Hippocampal formation (tissue), 2 donors: Measurements from ENCODE around the gene TRIM10.
"Not testable (repeated sequence)": the region's sequence is repeated elsewhere in the genome, so short reads cannot be mapped to it uniquely, and the experiment has no call there.

Experiments
- DNase-seq, 2 donors: peaks; one replicate each; lab custom pipeline; 2025; lab: John Stamatoyannopoulos, UW

TRIM10 gene

DNA sequence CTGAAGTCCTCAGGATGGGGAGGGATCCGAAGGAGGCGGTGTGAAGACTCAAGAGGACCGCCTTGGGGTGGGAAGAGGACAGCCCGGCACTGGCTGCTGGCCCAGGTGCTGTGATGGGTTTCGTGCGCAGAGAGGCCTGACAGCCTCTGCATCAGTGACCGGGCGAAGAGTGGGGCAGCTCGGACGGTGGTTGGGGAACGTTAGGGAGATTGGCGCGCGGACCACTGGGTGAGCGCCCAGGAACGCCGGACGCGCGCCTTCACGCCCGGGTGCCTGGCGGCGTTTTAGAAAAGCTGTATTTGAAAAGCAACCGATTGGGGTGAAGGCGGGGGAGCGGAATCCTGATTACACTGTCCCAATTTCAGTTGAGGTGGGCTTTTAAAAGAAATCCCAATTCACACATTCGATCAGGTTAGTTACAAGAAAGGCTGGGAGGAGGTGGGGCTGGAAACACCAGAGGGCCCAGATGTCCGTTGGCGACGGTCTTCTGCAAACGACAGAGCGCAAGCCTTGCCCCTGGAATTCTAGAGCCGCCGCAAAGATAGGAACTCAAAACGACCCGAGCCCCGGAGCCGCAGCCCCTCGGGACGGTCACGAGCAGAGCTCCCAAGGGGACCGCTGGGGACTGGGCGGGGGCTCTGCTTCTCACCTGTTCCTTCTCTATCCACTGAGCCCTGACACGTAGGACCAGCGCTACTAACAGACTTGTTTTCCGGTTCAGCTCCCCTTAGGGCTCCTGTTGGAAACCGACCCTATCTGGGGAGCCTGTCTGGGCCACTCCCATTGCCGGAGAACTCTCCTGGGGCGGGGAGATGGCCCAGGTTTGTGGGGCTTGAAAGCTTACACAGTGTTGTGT lies 33.5 kb downstream of the TRIM10 start:
- no peak for DNase-seq

DNA sequence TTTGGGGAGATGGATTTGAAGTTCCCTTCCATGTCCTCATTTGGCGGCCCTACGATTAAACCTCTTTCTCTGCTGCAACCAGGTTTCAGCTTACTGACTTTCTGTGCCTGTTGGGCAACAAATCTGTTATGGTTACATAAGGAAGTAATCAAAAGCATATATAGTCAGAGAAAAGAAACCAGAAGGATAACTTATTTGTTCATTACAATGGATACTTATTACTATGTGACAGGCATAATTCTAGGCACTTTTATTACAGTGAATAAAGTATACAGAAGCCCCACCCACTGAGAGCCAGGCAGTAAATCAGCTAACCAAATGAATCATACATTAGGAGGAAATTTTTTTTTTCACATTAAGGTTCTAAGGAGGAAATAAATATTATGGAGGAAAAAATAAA lies 38.5 kb downstream of the TRIM10 start:
- DNase-seq: no peak

DNA sequence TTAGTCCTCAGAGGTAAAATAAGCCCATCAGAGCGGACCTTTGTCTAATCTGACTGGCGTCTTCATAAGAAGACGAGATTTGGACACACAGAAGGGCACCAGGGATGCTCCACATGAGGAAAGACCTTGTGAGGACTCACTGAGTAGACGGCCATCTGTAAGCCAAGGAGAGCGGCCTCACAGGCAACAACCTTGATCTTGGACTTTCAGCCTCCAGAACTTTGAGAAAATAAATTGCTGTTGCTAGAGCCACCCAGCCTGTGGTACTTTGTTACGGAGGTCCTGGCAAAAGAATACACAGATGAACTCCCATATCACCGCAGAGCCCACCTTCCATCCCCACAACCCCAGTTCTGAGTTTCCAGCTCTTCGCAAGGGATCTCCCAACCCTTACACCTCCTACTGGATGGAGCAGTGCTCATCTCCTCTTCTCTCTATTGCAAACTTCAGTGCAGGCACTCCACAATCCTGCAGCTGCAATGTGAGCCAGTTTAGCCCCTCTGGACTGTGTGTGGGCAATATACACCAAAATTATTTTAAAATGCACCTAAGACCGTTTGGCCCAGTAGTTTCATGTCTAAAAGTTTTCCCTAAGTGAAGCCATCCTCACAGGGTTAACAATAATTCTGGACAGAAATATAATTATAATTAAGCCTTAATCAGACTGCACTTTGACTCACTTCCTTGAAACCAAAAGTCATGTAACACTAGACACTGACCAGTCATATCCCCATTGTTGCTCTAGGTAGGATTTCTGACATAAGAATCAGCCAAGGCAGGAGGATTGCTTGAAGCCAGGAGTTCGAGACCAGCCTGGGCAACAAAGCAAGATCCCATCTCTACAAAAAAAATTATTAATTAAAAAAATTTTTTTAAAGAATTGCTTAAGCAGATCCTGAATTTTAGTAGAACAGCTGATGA lies 39.3 kb downstream of the TRIM10 start:
- DNase-seq: no peak

DNA sequence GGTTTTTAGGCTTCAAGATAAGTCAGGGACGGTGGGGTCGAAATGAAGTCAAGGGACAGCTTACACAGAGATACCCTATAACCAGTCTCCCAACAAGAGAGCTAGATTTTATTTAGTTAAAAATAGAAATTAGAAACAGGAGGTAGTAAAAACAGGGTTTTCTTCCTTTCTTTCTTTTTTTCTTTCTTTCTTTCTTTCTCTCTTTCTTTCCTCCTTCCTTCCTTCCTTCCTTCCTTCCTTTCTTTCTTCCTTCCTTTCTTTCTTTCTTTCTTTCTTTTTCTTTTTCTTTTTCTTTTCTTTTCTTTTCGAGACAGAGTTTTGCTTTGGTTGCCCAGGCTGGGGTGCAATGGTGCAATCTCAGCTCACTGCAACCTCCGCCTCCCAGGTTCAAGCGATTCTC lies 42.3 kb downstream of the TRIM10 start:
- DNase-seq: not testable (repeated sequence)

DNA sequence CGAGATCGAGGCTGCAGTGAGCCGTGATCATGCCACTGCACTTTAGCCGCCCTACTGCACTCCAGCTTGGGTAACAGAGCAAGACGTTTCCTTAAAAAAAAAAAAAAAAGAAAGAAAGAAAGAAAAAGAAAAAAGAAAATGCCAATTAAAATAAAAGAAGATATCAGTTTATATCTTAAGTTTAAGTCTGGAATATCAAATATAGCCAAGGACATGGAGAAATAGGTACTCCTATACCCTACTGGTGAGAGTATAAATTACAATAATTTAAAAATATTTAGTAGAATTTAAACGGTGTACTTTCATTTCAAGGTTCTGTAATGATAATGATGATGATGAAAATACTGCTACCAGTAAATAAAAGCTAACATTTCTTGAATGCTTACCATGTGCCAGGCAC lies 44.3 kb downstream of the TRIM10 start:
- DNase-seq: no peak

DNA sequence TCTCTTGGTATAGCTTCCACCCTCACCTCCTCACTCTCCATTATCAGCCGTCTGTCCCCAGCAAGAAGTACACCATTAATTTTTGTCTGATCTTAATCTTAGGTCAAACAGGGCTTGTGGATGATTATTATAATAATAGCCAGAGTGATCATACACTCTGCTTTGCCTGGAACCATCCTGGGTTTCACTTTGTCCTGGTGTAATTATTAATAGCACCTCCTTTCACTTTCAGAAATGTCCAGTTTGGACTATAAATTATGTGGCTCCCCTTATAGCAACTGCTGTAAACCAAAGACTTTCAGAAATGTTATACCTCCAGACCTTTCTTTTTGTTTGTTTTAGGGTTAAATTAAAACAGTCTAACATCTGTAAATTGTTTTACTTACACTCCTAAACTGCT lies 47.2 kb downstream of the TRIM10 start:
- DNase-seq: no peak

DNA sequence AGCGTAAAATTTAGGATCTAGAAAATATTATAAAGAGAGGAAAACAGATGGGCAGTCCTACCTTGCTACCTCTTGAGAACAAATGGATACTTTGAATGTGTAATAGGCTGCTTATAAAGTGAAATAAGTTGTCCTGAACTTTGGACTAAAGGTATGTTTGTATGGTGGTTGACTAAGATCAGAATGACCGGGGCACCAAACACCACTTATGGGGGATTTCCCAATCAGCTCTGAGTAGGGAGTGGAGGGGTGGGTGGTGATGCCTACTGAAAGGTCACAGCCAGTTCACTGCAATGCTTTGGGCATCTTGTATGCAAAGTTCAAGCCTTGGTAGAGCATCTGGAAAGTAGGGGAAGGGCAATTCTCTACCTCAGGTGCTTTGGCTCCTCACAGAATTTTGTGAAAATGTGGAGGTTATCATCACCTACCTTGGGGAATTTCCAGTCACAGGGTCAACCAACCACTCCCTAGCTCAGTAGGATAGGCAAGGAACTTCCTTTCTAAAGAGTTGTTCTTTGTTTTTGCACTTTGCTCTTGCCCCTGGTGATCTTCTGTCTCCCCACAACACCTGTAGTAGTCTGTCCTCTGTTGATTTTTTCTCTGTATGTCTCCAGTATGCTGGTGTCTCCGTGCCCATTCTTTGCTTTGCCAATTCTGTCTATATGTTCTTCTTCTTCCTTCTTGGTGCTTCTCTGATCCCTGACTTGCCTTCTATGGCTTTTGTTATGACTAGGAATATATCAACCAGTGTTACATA lies 47.8 kb downstream of the TRIM10 start, which contains the start of gene TRIM31:
TSS of gene TRIM31 (minus strand) at position 88 of the 757 bp plus-strand sequence. CDS start 285 bp downstream, outside the sequence.
- no peak for DNase-seq

DNA sequence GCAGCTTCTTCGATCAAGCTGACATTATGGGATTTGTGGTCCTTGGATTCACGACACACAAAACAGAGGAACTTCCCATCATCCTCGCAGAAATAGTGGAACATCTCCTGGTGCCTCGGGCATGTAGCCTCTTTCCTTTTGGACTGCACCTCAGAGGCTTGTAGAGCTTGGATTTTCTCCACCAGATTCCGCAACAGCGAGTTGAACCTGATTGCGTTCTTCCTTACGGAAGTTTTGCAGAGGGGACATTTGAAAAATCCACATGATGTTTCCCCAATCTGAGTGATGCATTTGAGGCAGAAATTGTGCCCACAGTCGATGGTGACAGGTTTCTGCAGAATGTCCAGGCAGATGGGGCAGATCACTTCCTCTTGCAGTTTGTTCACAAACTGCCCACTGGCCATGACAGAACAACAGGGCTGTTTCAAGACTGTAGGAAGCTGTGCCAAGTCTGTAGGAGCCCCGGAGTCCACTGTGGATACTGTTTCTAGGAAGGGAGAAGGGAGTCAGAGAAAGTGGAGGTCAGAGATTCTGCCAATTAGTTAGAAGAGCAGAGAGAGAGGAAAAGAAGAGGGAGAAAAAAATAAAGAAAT lies 48.5 kb downstream of the TRIM10 start:
- DNase-seq: no peak

DNA sequence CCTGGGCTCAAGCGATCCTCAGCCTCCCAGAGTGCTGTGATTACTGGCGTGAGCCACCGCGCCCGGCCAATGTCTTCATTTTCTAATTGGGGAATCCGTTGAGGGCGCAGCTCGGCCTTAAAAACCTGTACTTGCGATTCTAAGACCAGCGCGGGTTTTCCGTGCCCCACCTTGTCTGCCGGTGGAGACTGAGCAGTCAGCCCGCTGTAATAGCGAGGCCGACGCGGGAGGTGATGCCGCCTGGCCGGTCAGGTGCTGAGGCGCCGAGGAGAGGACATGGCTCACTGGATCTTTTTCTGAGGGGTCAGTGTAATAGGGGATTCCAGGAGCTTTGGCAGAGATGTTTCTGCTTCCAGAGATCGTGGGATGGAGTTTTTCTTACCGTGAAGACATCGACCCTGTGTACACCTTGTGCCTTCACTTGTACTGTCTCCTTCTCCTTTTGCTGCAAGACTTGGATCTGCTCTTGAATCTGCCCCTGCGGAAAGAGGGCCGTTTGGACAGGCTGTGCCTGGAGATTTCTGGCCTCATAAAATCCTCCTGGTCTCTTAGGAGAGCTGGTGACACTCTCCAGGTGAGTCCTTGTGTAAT lies 49.6 kb downstream of the TRIM10 start:
- no peak for DNase-seq

DNA sequence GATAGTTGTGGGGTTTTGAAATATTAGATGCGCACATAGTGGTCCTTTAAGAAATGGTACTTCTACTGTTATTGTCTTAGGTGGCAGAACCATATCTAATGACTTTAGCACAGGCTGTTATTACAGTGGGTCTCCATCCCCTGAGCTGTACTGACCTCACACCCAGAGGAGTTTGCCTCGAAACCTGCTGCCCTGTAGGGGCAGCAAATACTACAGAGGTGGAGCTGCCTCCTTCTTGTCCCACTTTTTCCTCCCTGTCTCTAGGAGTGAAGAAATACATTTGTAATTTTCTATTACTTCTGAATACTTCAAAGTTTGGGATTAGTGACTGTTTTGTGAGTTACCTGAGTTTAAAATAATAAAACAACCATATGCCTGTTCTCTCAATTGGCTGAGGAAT lies 56.4 kb downstream of the TRIM10 start:
- DNase-seq: no peak

DNA sequence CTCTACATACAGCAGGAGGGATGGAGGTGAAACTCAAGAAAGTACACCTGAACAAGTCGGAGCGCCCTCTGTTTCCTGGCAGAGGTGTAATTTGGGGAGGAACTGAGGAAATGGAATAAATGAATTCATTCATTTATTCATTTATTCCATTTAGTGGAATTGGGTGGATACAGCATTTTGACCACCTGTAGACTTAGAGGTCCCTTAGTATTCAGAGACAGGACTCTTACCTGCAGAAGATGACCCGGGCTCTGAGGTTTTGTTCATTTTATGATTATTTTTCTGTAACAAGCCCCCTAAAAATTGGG lies 57.2 kb downstream of the TRIM10 start:
- DNase-seq: no peak

DNA sequence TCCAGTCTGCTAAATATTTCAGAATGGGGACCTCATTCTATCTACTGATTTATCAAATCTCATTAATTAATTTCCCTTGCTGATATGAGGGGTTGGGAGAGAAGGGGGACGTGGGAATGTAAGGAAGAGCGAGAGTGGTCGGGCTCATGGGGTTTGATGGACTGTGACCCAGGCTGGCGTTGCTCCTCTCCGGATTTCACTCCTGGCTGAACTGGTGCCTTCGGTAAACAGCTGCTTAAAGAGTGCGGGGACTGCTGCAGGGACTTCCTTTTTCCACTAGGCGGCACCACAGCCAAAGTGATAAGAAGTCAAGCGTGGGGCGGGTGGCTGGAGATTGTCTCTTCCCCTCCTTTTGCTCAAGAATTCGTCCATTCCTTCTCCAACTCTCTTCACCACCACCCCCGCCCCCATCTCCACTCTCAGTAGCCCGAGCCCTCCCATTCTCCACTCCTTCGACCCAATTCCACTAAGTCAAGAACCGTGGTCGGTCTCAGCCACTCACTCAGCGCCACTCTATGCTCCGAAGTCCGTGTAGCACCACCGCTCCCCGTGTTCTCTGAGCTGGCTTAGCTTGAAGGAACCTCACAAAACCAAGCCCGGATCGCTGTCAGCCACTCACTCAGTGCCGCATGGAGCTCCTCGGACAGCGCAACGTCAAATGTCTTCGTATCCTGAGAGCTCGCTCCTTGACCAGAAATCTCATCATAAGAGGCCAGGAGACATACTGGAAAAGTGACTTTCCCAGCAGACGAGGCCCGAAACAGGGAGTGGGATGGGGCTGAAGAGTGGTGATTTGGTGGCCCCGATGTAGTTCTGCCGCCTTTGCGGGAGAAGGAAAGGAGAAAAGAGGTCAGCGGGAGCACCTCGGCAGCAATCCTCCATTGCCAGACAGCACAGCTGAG lies 57.8 kb downstream of the TRIM10 start:
- peak; percentile 79 to 81 for DNase-seq

DNA sequence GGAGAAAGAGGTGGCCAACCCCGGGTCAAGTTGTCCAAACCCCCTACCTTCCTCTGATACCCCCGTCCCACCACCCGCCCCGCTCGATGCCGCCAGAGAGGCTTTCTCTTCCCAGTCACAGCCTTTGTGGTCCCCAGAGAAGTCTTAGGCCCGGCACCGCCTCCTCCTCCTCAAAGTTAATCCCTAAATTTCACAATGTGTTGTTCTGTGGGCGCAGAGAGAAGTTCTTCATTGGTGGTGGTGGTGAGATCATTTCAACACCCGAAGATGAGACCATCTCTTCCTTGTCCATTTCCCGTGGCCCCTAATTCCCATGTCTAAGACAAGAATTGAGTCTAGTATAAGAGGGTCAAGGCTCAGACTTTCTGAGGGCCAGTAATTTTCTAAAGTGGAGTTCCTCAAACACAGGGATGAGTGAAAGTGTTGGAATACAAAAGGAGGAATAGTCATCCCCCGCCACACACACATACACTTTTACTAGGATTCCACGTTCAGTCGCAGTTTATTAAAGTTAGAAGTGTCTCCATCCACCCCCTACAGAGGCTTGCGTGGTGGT lies 58.5 kb downstream of the TRIM10 start:
- no peak for DNase-seq
